ENCODE measurements around the gene CASD1. TPM values are rescaled to one million over a fixed set of nuclear protein-coding genes. Genes with fewer than 3 reads are reported as not detected.

CASD1 gene
- total RNA-seq, 1 donor from 2014 or later: 6.8 TPM

GRCh38 chr7:94588075-94588474 lies 78.5 kb downstream of the CASD1 start:
- no peak for ATAC-seq

- ATAC-seq: no peak
Measured at GRCh38 chr7:94590526-94591162, 81.0 kb downstream of the CASD1 start.

GRCh38 chr7:94591176-94591575 lies 81.6 kb downstream of the CASD1 start:
- ATAC-seq: no peak

GRCh38 chr7:94594882-94595281 lies 85.3 kb downstream of the CASD1 start:
- no peak for ATAC-seq

- no peak for ATAC-seq
Measured at GRCh38 chr7:94595717-94596116, 86.1 kb downstream of the CASD1 start.

- no peak for ATAC-seq
Measured at GRCh38 chr7:94600267-94600666, 90.7 kb downstream of the CASD1 start.

GRCh38 chr7:94602181-94602580 lies 92.6 kb downstream of the CASD1 start:
- ATAC-seq: no peak

- no peak for ATAC-seq
Measured at GRCh38 chr7:94605031-94605430, 95.4 kb downstream of the CASD1 start.

Other genes starting within 250 kb of the CASD1 start
- 21.9 TPM for gene COL1A2, start 114.9 kb upstream of the CASD1 start, total RNA-seq
- 1.2 TPM for gene SGCE, start 146.3 kb downstream of the CASD1 start, total RNA-seq

Data from esophagus mucosa (tissue), 1 donor.